ENCODE measurements around the gene XRRA1. TPM values are rescaled to one million over a fixed set of nuclear protein-coding genes. Genes with fewer than 3 reads are reported as not detected.

XRRA1 gene
- total and polyA plus RNA-seq, 2 of the 13 experiments (the other 11 are each of a cell fraction or from before 2014, with no cell fraction given): 7.6 to 10.5 TPM

DNA sequence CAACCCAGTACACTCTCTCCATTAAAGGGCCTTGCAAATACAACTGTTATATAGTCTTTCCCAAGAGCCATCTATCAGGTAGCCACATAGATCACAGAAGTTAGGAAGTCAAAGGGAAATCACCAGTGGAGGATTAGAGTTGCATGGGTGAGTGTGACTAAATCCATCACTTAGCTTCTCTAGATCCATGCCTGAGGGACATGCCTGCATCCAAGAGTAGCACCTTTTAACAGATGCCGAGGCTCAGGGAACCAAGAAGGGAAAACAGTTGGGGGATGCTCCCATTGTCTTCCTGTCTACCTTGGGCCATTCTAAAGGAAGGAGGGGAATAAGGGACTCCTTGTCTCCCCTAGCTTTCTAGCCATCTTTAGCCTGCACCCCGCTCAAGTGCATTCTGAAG is 77.9 kb downstream of the XRRA1 start:
- TF ChIP-seq, protein P1, sequence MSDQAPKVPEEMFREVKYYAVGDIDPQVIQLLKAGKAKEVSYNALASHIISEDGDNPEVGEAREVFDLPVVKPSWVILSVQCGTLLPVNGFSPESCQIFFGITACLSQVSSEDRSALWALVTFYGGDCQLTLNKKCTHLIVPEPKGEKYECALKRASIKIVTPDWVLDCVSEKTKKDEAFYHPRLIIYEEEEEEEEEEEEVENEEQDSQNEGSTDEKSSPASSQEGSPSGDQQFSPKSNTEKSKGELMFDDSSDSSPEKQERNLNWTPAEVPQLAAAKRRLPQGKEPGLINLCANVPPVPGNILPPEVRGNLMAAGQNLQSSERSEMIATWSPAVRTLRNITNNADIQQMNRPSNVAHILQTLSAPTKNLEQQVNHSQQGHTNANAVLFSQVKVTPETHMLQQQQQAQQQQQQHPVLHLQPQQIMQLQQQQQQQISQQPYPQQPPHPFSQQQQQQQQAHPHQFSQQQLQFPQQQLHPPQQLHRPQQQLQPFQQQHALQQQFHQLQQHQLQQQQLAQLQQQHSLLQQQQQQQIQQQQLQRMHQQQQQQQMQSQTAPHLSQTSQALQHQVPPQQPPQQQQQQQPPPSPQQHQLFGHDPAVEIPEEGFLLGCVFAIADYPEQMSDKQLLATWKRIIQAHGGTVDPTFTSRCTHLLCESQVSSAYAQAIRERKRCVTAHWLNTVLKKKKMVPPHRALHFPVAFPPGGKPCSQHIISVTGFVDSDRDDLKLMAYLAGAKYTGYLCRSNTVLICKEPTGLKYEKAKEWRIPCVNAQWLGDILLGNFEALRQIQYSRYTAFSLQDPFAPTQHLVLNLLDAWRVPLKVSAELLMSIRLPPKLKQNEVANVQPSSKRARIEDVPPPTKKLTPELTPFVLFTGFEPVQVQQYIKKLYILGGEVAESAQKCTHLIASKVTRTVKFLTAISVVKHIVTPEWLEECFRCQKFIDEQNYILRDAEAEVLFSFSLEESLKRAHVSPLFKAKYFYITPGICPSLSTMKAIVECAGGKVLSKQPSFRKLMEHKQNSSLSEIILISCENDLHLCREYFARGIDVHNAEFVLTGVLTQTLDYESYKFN (CRISPR knock-in tag; conservative IDR thresholded peaks at IDR 0.05): no peak
- TF ChIP-seq ZNF616 (CRISPR knock-in tag; IDR thresholded peaks at IDR 0.05; ENCODE audit: low read depth): peak; percentile 100
- no peak for TF ChIP-seq ZNF234 (CRISPR knock-in tag; conservative IDR thresholded peaks at IDR 0.05)
- TF ChIP-seq, protein P2, sequence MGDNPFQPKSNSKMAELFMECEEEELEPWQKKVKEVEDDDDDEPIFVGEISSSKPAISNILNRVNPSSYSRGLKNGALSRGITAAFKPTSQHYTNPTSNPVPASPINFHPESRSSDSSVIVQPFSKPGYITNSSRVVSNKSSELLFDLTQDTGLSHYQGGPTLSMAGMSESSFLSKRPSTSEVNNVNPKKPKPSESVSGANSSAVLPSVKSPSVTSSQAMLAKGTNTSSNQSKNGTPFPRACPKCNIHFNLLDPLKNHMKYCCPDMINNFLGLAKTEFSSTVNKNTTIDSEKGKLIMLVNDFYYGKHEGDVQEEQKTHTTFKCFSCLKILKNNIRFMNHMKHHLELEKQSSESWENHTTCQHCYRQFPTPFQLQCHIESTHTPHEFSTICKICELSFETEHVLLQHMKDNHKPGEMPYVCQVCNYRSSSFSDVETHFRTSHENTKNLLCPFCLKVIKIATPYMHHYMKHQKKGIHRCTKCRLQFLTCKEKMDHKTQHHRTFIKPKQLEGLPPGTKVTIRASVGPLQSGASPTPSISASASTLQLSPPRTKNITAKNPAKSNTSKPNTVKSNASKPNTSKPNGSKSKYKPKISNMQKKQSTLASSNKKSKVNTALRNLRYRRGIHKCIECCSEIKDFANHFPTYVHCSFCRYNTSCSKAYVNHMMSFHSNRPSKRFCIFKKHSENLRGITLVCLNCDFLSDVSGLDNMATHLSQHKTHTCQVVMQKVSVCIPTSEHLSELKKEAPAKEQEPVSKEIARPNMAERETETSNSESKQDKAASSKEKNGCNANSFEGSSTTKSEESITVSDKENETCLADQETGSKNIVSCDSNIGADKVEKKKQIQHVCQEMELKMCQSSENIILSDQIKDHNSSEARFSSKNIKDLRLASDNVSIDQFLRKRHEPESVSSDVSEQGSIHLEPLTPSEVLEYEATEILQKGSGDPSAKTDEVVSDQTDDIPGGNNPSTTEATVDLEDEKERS (CRISPR knock-in tag; IDR thresholded peaks at IDR 0.05): peak; percentile 81; the same call in 1 of the 2 replicates
- no peak for FAIRE-seq
- H3K4me3 ChIP-seq (replicated peaks in 1 of 3; ENCODE audit: insufficient read depth in 1 of 3, low read depth in 2 of 3, low read length in 3 of 3): no peak overlapping the region

More for the DNA sequence above, 77.9 kb downstream of the XRRA1 start:
- Histone ChIP-seq H3K9me3 (ENCODE audit: low read length) (peaks cover 51% of the 10 kb centered on the region), H3K27ac (ENCODE audit: extremely low read length, insufficient read depth, low read length) (no peak overlapping the region), H3K9ac (ENCODE audit: insufficient read depth, low read depth, low read length) (no peak overlapping the region), H3K36me3 (replicated peaks in 1 of 2; ENCODE audit: control insufficient read depth in 1 of 2, insufficient read depth in 2 of 2, low read length in 2 of 2) (peaks cover 4 to 18% of the 10 kb centered on the region in 2 experiments; a peak in 4 of 5 replicates), H3K79me2 (ENCODE audit: insufficient read depth, low read length) (no peaks in the 10 kb centered on the region), H3K27me3 (ENCODE audit: control insufficient read depth in 1 of 2, insufficient read depth in 2 of 2, low read length in 2 of 2) (no peaks in the 10 kb centered on the region), H3K4me1 (ENCODE audit: insufficient read depth, low read length) (no peaks in the 10 kb centered on the region), H3K4me2 (ENCODE audit: low read depth, low read length) (no peak overlapping the region), H4K20me1 (ENCODE audit: insufficient read depth, low read length) (no peaks in the 10 kb centered on the region), H2AFZ (ENCODE audit: low read length) (no peak overlapping the region)
- ChIA-PET POLR2A (no interaction called here), CTCF (ENCODE audit: low intra/inter-chr PET ratio, low total read pairs) (interaction anchor here (1.1 to 1.9 kb wide), 2 partner anchors 132 to 169 kb away, joined by 4 to 14 read pairs; no protein-coding TSS in a partner anchor)
- WGBS (ENCODE audit: low lambda C conversion rate): 94% methylated on average over 2 of the region's 2 CpGs
- intact Hi-C loops (cut with micrococcal nuclease; ENCODE audit: unreplicated experiment): loop anchor here (10.0 kb wide), 1 partner anchor 126 kb away; the partner anchor contains the start of gene RNF169
- no TSS peak for BruUV-seq (replicated peaks)
- ATAC-seq (no peak), DNase-seq (ENCODE audit: low spot score) (no peak)
- in situ Hi-C loops (cut with HindIII; ENCODE audit: extremely low pct_ligation_motif_present, low pct_unique_long_range_greater_than_20kb): loop anchor here (5.0 to 10.0 kb wide), 2 partner anchors 169 to 256 kb away; no protein-coding TSS in a partner anchor
